GF-D8 (cell line): Measurements from ENCODE around the gene OR13A1.
"Not testable (repeated sequence)": the region's sequence is repeated elsewhere in the genome, so short reads cannot be mapped to it uniquely, and the experiment has no call there.

Experiments used
- DNase-seq: peaks from one replicate; lab custom pipeline; 2025; lab: John Stamatoyannopoulos, UW

Gene OR13A1

GRCh38 chr10:45315508-45315907, at the start of gene OR13A1:
TSS of gene OR13A1 (minus strand) at chr10:45315608. CDS start at chr10:45304422, 11,186 bp downstream.
- DNase-seq = no peak

GRCh38 chr10:45361983-45362799, 46.8 kb upstream of the OR13A1 start:
- DNase-seq = not testable (repeated sequence)

- not testable (repeated sequence) for DNase-seq
Measured at GRCh38 chr10:45358961-45359360, 43.6 kb upstream of the OR13A1 start.

- DNase-seq = no peak
Measured at GRCh38 chr10:45355494-45355893, 40.1 kb upstream of the OR13A1 start.

GRCh38 chr10:45354261-45354660, 38.9 kb upstream of the OR13A1 start:
- peak; percentile 55 for DNase-seq

- no peak for DNase-seq
Measured at GRCh38 chr10:45353186-45353585, 37.8 kb upstream of the OR13A1 start.

- not testable (repeated sequence) for DNase-seq
Measured at GRCh38 chr10:45348196-45348765, 32.9 kb upstream of the OR13A1 start.

GRCh38 chr10:45347464-45347863, 32.1 kb upstream of the OR13A1 start:
- not testable (repeated sequence) for DNase-seq

GRCh38 chr10:45346652-45347335, 31.4 kb upstream of the OR13A1 start:
- not testable (repeated sequence) for DNase-seq

- not testable (repeated sequence) for DNase-seq
Measured at GRCh38 chr10:45340420-45340819, 25.0 kb upstream of the OR13A1 start.

GRCh38 chr10:45339894-45340293, 24.5 kb upstream of the OR13A1 start:
- DNase-seq = no peak

GRCh38 chr10:45331824-45332223, 16.4 kb upstream of the OR13A1 start:
- not testable (repeated sequence) for DNase-seq

GRCh38 chr10:45326864-45327263, 11.5 kb upstream of the OR13A1 start:
- DNase-seq = not testable (repeated sequence)

GRCh38 chr10:45325116-45325515, 9.7 kb upstream of the OR13A1 start:
- DNase-seq = no peak

GRCh38 chr10:45319702-45320101, 4.3 kb upstream of the OR13A1 start:
- DNase-seq = no peak

- no peak for DNase-seq
Measured at GRCh38 chr10:45313264-45313873, 2.0 kb downstream of the OR13A1 start.

- DNase-seq = peak; percentile 54
Measured at GRCh38 chr10:45308707-45309106, 6.7 kb downstream of the OR13A1 start.

- DNase-seq = no peak
Measured at GRCh38 chr10:45302573-45302972, 12.8 kb downstream of the OR13A1 start.

GRCh38 chr10:45298341-45298955, 17.0 kb downstream of the OR13A1 start:
- DNase-seq = not testable (repeated sequence)

GRCh38 chr10:45294681-45295080, 20.7 kb downstream of the OR13A1 start:
- DNase-seq = no peak

GRCh38 chr10:45286980-45287379, 28.4 kb downstream of the OR13A1 start:
- no peak for DNase-seq

GRCh38 chr10:45282061-45282460, 33.3 kb downstream of the OR13A1 start:
- DNase-seq = no peak
